ENCODE results near the gene SYNM. TPM values are rescaled to one million over a fixed set of nuclear protein-coding genes. Genes with fewer than 3 reads are reported as not detected.

SYNM gene
- total and polyA plus RNA-seq, 2 of the 8 experiments (the other 6 are each of a cell fraction or from before 2014, with no cell fraction given): 0.89 to 2.0 TPM

DNA sequence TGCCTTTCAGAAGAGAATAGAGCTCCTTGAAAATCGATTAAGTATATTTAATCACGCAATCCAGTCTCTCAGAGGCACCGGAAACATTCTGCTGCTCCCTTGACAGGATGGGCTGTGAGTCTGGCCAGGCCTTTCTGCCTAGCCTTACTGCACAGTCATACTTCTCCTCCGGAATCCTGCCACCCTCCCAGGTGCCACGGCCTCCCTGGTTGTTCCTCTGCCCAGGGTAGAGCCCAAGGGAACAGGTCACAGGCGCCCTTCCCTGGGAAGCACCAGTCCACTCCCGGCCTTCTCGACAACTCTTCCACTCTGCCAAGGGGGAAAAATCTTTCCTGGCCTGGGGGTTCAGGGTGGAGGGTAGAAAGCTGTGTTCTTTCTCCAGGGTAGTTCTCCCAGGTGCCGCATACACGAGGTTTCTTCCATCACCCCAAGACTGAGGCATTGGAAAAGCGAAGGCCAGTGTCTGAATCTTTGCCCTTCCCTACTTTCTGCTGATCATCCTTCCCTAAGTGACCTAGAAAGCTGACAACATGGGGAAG lies 17.4 kb upstream of the SYNM start:
- ChIA-PET POLR2A (ENCODE audit: partially characterized antibody) (no interaction called here), CTCF (ENCODE audit: partially characterized antibody) (interaction anchor here (0.6 to 2.5 kb wide), 9 partner anchors 11 to 874 kb away, joined by 3 to 12 read pairs (median 3); no protein-coding TSS in a partner anchor)
- Histone ChIP-seq H3K4me2 (ENCODE audit: insufficient read depth in 1 of 2, low read depth in 2 of 2, low read length in 2 of 2) (no peak overlapping the region), H3K79me1 (ENCODE audit: low read depth, low read length) (no peaks in the 10 kb centered on the region), H4K91ac (replicated peaks; ENCODE audit: insufficient read length, low read length) (no peak overlapping the region), H2BK20ac (ENCODE audit: low read length) (no peak overlapping the region), H3K14ac (ENCODE audit: insufficient read length) (no peak overlapping the region), H2BK5ac (ENCODE audit: low read depth, low read length) (no peak overlapping the region), H3K23me2 (ENCODE audit: low read depth, low read length) (no peaks in the 10 kb centered on the region), H3K18ac (ENCODE audit: extremely low read depth, low read length) (no peak overlapping the region), H3K9me3 (ENCODE audit: insufficient read depth in 2 of 2, low read depth in 1 of 2, low read length in 1 of 2) (no peaks in the 10 kb centered on the region; a peak in 1 of 4 replicates), H3K79me2 (ENCODE audit: control insufficient read depth in 1 of 2, insufficient read depth in 2 of 2, low read length in 2 of 2) (no peaks in the 10 kb centered on the region), H2BK12ac (ENCODE audit: low read depth, low read length) (no peak overlapping the region), H3K36me3 (ENCODE audit: control insufficient read depth in 2 of 4, insufficient read depth in 4 of 4, low read length in 3 of 4) (no peaks in the 10 kb centered on the region), H2AK5ac (ENCODE audit: low read depth, low read length) (no peak overlapping the region), H3K4me3 (ENCODE audit: extremely low read depth in 1 of 4, insufficient read depth in 2 of 4, low read depth in 3 of 4, low read length in 4 of 4) (no peak overlapping the region), H2BK120ac (replicated peaks; ENCODE audit: low read depth, low read length) (no peak overlapping the region), H4K8ac (ENCODE audit: extremely low read depth, insufficient read depth, low read length) (no peak overlapping the region), H4K5ac (ENCODE audit: insufficient read length, low read depth, low read length) (no peak overlapping the region), H3K23ac (ENCODE audit: insufficient read length) (no peak overlapping the region), H3K4ac (replicated peaks; ENCODE audit: insufficient read length, low read depth, low read length) (no peak overlapping the region), H2BK15ac (ENCODE audit: low read length) (no peak overlapping the region), H3K4me1 (replicated peaks in 1 of 4; ENCODE audit: control insufficient read depth in 3 of 4, insufficient read depth in 4 of 4, low read length in 3 of 4) (peaks cover 0 to 5% (median 3%) of the 10 kb centered on the region in 4 experiments; a peak in 4 of 7 replicates), H4K20me1 (replicated peaks in 1 of 2; ENCODE audit: control insufficient read depth in 1 of 2, insufficient read depth in 2 of 2, low read length in 2 of 2) (no peaks in the 10 kb centered on the region), H3K27me3 (replicated peaks in 1 of 4; ENCODE audit: control insufficient read depth in 3 of 4, extremely low read depth in 1 of 4, insufficient read depth in 3 of 4, low read length in 3 of 4) (no peaks in the 10 kb centered on the region), H3K27ac (ENCODE audit: low read depth, low read length) (no peak overlapping the region), H2AFZ (ENCODE audit: low read length) (no peak overlapping the region), H3K56ac (replicated peaks; ENCODE audit: insufficient read length, low read depth, low read length) (no peak overlapping the region), H3K9ac (replicated peaks in 1 of 4; ENCODE audit: extremely low read depth in 1 of 4, low read depth in 3 of 4, low read length in 3 of 4) (no peak overlapping the region)
- TF ChIP-seq JUND (IDR thresholded peaks at IDR 0.05; ENCODE audit: low read length): no peak
- TF ChIP-seq SIX5 (IDR thresholded peaks at IDR 0.05; ENCODE audit: low read depth, low read length): no peak
- no peak for TF ChIP-seq CHD2 (IDR thresholded peaks at IDR 0.05; ENCODE audit: low read length)
- FAIRE-seq: no peak
- DNase-seq (ENCODE audit: low read depth in 1 of 2, low spot score in 2 of 2): no peak
- 93% methylated on average over 11 of the region's 11 CpGs; no CpG with 5 or more reads in 1 of the 2 experiments for WGBS, 2 experiments (ENCODE audit: extremely low coverage in 1 of 2, insufficient coverage in 1 of 2, insufficient read length in 1 of 2, insufficient replicate concordance in 2 of 2, low coverage in 1 of 2, low lambda C conversion rate in 2 of 2, missing lambda C conversion rate in 1 of 2)
